ENCODE data around the gene KIR2DL4.
"Not testable (repeated sequence)": the region's sequence is repeated elsewhere in the genome, so short reads cannot be mapped to it uniquely, and the experiment has no call there.

The KIR2DL4 gene

GRCh38 chr19:54805665-54806515 lies 2.5 kb downstream of the KIR2DL4 start:
- DNase-seq, result no peak

DNA sequence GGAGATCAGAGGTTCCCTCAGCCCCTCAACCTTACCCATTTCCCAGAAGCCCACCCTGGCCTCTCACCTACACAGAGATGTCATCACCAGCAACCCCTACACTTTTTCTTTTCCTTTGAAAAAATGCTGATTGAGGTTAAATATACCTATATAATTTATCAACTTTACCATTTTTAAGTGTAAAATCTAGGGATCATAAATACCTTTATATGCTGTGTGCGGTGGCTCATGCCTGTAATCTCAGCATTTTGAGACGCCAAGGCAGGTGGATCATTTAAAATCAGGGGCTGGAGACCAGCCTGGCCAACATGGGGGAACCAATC lies 3.1 kb downstream of the KIR2DL4 start:
- DNase-seq, result no peak

DNA sequence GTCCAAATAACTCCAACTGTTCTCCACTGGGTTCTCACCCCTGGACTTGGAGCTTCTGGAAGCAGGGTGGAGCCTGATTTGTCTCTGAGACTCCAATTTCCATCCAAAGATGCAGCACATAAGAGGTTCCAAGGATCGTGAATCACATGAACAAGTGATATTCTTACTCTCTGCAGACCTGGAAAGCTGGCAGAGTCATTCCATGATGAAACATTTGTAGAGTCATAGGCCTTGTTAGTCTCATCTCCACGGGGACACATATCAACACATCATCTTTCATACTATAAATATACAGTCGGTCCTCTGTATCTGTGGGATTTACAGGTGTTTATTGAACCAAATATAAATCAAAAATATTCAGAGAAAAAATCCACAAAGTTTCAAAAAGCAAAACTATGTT lies 11.2 kb downstream of the KIR2DL4 start:
- DNase-seq, result not testable (repeated sequence)

DNA sequence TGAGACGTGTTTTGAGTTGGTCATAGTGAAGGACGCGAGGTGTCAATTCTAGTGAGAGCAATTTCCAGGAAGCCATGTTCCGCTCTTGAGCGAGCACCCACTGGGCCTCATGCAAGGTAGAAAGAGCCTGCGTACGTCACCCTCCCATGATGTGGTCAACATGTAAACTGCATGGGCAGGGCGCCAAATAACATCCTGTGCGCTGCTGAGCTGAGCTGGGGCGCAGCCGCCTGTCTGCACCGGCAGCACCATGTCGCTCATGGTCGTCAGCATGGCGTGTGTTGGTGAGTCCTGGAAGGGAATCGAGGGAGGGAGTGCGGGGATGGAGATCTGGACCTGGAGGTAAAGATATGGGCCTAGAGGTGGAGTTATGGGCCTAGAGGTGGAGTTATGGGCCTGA lies 12.8 kb downstream of the KIR2DL4 start, which contains the start of gene KIR3DL1:
KIR3DL1 (plus strand) TSS at position 218 of the 400 bp plus-strand sequence.
- DNase-seq, result not testable (repeated sequence)

DNA sequence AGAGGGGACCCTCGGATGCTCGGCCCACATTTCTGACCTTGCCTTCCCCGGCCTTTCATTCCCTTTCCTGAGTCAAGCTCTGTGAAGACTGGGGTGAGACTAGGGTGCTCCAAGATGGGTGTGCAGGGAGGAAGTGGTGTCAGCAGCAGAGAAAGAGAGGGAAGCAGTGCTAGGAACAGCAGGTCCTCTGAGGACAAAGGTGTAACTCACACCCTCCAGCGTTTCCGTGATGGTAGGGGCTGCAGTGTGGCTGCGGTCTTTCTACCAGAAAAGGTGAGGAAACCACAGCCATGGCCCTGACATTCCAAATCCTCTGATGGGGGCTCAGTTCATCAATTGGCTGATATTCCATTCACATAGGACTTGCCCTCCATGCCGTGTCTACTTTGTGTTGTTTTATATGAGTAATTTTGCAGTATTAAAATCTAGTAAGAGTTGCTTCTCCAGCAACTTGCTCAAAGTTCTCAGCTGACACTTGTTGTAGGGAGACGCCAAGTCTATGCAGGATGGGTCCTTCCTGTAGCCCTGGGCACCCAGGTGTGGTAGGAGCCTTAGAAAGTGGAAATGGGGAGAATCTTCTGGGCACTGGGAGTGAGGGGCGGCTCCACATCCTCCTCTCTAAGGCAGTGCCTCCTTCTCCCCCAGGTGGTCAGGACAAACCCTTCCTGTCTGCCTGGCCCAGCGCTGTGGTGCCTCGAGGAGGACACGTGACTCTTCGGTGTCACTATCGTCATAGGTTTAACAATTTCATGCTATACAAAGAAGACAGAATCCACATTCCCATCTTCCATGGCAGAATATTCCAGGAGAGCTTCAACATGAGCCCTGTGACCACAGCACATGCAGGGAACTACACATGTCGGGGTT lies 14.5 kb downstream of the KIR2DL4 start:
- DNase-seq, result no peak

- DNase-seq, result not testable (repeated sequence)
Observed at GRCh38 chr19:54824416-54824815, 21.0 kb downstream of the KIR2DL4 start.

- not testable (repeated sequence) for DNase-seq
Observed at GRCh38 chr19:54825326-54825725, 21.9 kb downstream of the KIR2DL4 start.

DNA sequence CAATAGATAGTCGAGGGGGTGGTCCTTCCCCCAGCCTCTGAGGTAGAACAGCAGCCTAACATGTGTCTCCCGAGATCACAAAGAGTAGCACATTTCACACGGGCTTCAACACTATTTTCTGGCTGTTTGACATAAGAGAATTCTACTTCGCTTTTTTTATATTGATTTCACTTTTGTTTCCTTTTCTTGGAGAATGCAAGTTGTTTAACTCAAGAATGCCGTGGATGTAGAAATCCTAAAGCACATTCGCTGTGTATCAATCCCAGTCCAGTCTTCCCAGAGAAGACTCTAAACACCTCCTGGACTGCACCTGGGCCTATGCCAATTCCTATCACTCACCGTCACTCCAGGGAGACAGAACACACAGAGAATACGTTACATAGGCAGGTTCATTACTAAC lies 24.7 kb downstream of the KIR2DL4 start:
- not testable (repeated sequence) for DNase-seq

DNA sequence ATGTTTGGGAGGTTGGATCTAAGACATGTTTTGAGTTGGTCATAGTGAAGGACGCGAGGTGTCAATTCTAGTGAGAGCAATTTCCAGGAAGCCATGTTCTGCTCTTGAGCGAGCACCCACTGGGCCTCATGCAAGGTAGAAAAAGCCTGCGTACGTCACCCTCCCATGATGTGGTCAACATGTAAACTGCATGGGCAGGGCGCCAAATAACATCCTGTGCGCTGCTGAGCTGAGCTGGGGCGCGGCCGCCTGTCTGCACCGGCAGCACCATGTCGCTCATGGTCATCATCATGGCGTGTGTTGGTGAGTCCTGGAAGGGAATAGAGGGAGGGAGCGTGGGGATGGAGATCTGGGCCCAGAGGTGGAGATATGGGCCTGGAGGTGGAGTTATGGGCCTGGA lies 29.1 kb downstream of the KIR2DL4 start, which contains the start of gene KIR2DS4:
KIR2DS4 (plus strand) TSS at position 181 of the 400 bp plus-strand sequence.
- DNase-seq, result not testable (repeated sequence)

GRCh38 chr19:54835126-54835525 lies 31.7 kb downstream of the KIR2DL4 start:
- not testable (repeated sequence) for DNase-seq

- DNase-seq, result not testable (repeated sequence)
Observed at GRCh38 chr19:54837522-54837921, 34.1 kb downstream of the KIR2DL4 start.

- not testable (repeated sequence) for DNase-seq
Observed at GRCh38 chr19:54843171-54843570, 39.8 kb downstream of the KIR2DL4 start.

GRCh38 chr19:54850061-54850640 lies 46.7 kb downstream of the KIR2DL4 start, which contains the start of gene KIR3DL2:
TSS of gene KIR3DL2 (plus strand) at chr19:54850443. CDS start at chr19:54850476, 33 bp downstream.
- DNase-seq, result not testable (repeated sequence)

GRCh38 chr19:54850930-54851329 lies 47.5 kb downstream of the KIR2DL4 start:
- DNase-seq, result no peak

GRCh38 chr19:54851353-54851752 lies 47.9 kb downstream of the KIR2DL4 start:
- no peak for DNase-seq

GRCh38 chr19:54855241-54855640 lies 51.8 kb downstream of the KIR2DL4 start:
- DNase-seq, result not testable (repeated sequence)

DNA sequence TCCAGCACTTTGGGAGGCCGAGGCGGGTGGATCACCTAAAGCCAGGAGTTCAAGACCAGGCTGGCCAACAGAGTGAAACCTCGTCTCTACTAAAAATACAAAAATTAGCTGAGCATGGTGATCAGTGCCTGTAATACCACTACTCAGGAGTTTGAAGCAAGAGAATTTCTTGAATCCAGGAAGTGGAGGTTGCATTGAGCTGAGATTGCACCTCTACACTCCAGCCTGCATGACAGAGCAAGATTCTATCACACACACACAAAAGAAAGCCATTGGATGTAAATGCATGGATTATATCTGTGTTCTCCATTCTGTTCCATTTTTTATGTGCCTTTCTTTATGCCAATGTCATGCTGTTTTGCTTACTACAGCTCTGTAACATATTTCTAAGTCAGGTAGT lies 55.1 kb downstream of the KIR2DL4 start:
- not testable (repeated sequence) for DNase-seq

GRCh38 chr19:54859421-54859820 lies 56.0 kb downstream of the KIR2DL4 start:
- DNase-seq, result not testable (repeated sequence)

DNA sequence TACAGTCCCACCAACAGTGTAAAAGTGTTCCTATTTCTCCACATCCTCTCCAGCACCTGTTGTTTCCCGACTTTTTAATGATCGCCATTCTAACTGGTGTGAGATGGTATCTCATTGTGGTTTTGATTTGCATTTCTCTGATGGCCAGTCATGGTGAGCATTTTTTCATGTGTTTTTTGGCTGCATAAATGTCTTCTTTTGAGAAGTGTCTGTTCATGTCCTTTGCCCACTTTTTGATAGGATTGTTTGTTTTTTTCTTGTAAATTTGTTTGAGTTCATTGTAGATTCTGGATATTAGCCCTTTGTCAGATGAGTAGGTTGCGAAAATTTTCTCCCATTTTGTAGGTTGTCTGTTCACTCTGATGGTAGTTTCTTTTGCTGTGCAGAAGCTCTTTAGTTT lies 60.0 kb downstream of the KIR2DL4 start:
- DNase-seq, result not testable (repeated sequence)

All from amniotic stem cell (primary cell).